IMR-90 (cell line): Measurements from ENCODE around the gene BATF. TPM values are rescaled to one million over a fixed set of nuclear protein-coding genes. Genes with fewer than 3 reads are reported as not detected.

Source experiments
- ATAC-seq: fragments of 200-7000 bp; cut with Tn5 transposase; 2 replicates; pipeline ENCODE4 v1.9.1; 2020; ENCODE audit warnings: low read depth, mild to moderate bottlenecking, moderate library complexity
- BruUV-seq: library from RNA; stranded (reverse); fragments of 400-500 nt; replicated peaks from 2 replicates; lab custom pipeline; 2021; lab: Mats Ljungman, UMichigan
- CTCF ChIA-PET: fragments of 300-600 bp; formaldehyde crosslinking; extraction: SDS; loops from one replicate; lab custom pipeline; 2021; ENCODE audit warnings: antibody characterized with exemption; lab: Yijun Ruan, JAX
- POLR2A ChIA-PET: fragments of 300-600 bp; sonication (Branson Sonifier 250); formaldehyde crosslinking; loops from one replicate; lab custom pipeline; 2022; ENCODE audit warnings: antibody characterized with exemption; ENCODE audit not compliant: unreplicated experiment; lab: Charles Lee
- DNase-seq: peaks from one replicate; pipeline ENCODE4 v3.0.0; 2013
- H2AFZ ChIP-seq: replicated peaks from 2 replicates; pipeline ENCODE3; 2013; ENCODE audit warnings: low read length, mild to moderate bottlenecking; ENCODE audit not compliant: poor library complexity
- H2AK5ac ChIP-seq: 2 replicates; pipeline ENCODE4 v1.6.1; 2013; ENCODE audit warnings: low read depth, low read length, inconsistent platforms
- H2AK9ac ChIP-seq: replicated peaks from 2 replicates; pipeline ENCODE3; 2013; ENCODE audit warnings: mild to moderate bottlenecking, low read depth, low read length, moderate library complexity; ENCODE audit not compliant: poor library complexity
- H2BK120ac ChIP-seq: 2 replicates; pipeline ENCODE4 v1.6.1; 2013; ENCODE audit warnings: low read depth, low read length, inconsistent platforms
- H2BK15ac ChIP-seq: 3 replicates; pipeline ENCODE4 v1.6.1; 2013; ENCODE audit warnings: low read depth, low read length, inconsistent platforms
- H2BK20ac ChIP-seq: 2 replicates; pipeline ENCODE4 v1.6.1; 2013; ENCODE audit warnings: low read depth, mild to moderate bottlenecking, inconsistent platforms, low read length, moderate library complexity
- H2BK5ac ChIP-seq: 2 replicates; pipeline ENCODE4 v1.6.1; 2013; ENCODE audit warnings: mild to moderate bottlenecking, low read depth, low read length, inconsistent platforms; ENCODE audit not compliant: poor library complexity, severe bottlenecking
- H3K14ac ChIP-seq: replicated peaks from 2 replicates; pipeline ENCODE4 v1.6.1; 2013; ENCODE audit warnings: low read depth, low read length, inconsistent platforms
- H3K18ac ChIP-seq: 2 replicates; pipeline ENCODE4 v1.6.1; 2013; ENCODE audit warnings: low read depth, low read length, control low read depth
- H3K23ac ChIP-seq: 2 replicates; pipeline ENCODE4 v1.6.1; 2013; ENCODE audit warnings: low read depth, low read length, inconsistent platforms
- H3K27ac ChIP-seq: 2 replicates; pipeline ENCODE4 v1.5.1; 2013; ENCODE audit warnings: mild to moderate bottlenecking, control low read depth, low read length; ENCODE audit not compliant: insufficient read depth
- H3K27me3 ChIP-seq: 2 replicates; pipeline ENCODE4 v1.6.1; 2013; ENCODE audit warnings: low read length; ENCODE audit not compliant: control insufficient read depth, insufficient read depth
- H3K36me3 ChIP-seq: 2 replicates; pipeline ENCODE4 v1.6.1; 2013; ENCODE audit warnings: low read length, mixed read lengths; ENCODE audit not compliant: control insufficient read depth, insufficient read depth
- H3K4ac ChIP-seq: 2 replicates; pipeline ENCODE4 v1.6.1; 2013; ENCODE audit warnings: low read depth, low read length, inconsistent platforms
- H3K4me1 ChIP-seq: 2 replicates; pipeline ENCODE4 v1.6.1; 2013; ENCODE audit warnings: low read length, mixed read lengths; ENCODE audit not compliant: control insufficient read depth, insufficient read depth
- H3K4me2 ChIP-seq: 2 replicates; pipeline ENCODE4 v1.6.1; 2013; ENCODE audit warnings: low read depth, mild to moderate bottlenecking, control low read depth, low read length, moderate library complexity
- H3K4me3 ChIP-seq: 2 replicates; pipeline ENCODE4 v1.5.1; 2013; ENCODE audit warnings: low read depth, mild to moderate bottlenecking, control low read depth, low read length, moderate library complexity; ENCODE audit not compliant: insufficient read depth
- H3K56ac ChIP-seq: 2 replicates; pipeline ENCODE4 v1.6.1; 2013; ENCODE audit warnings: low read length, inconsistent platforms; ENCODE audit not compliant: insufficient read depth; ENCODE audit errors: extremely low read depth
- H3K79me1 ChIP-seq, 2 experiments: 2 replicates each; pipeline ENCODE4 v1.6.1; 2013; ENCODE audit warnings: low read length in 2 of 2, inconsistent platforms in 1 of 2, low read depth in 1 of 2
- H3K9ac ChIP-seq: 2 replicates; pipeline ENCODE4 v1.6.1; 2013; ENCODE audit warnings: low read depth, low read length, control low read depth
- H3K9me1 ChIP-seq: 2 replicates; pipeline ENCODE4 v1.6.1; 2013; ENCODE audit warnings: low read length, inconsistent platforms; ENCODE audit not compliant: insufficient read depth
- H3K9me3 ChIP-seq: 2 replicates; pipeline ENCODE4 v1.6.1; 2013; ENCODE audit warnings: low read length; ENCODE audit not compliant: control insufficient read depth, insufficient read depth
- H4K20me1 ChIP-seq: 2 replicates; pipeline ENCODE4 v1.6.1; 2013; ENCODE audit warnings: low read length, inconsistent platforms; ENCODE audit not compliant: insufficient read depth
- H4K5ac ChIP-seq: 2 replicates; pipeline ENCODE4 v1.6.1; 2013; ENCODE audit warnings: mild to moderate bottlenecking, low read depth, low read length, control low read depth
- H4K8ac ChIP-seq, 2 experiments: 2 replicates each; pipeline ENCODE4 v1.6.1; 2013; ENCODE audit warnings: low read depth in 2 of 2, low read length in 2 of 2, control low read depth in 1 of 2, inconsistent platforms in 1 of 2
- H4K91ac ChIP-seq: 2 replicates; pipeline ENCODE4 v1.6.1; 2013; ENCODE audit warnings: low read depth, low read length, inconsistent platforms; ENCODE audit not compliant: insufficient read depth
- BHLHE40 ChIP-seq: fragments of 150-350 bp; IDR thresholded peaks from 2 replicates; pipeline ENCODE4 v1.6.1; 2016; ENCODE audit warnings: mild to moderate bottlenecking, low read depth, low read length
- CEBPB ChIP-seq: IDR thresholded peaks from 2 replicates; pipeline ENCODE4 v1.6.1; 2012; ENCODE audit warnings: low read depth, low read length, improper control_type of control experiment
- CHD1 ChIP-seq: IDR thresholded peaks from 2 replicates; pipeline ENCODE4 v1.6.1; 2012; ENCODE audit warnings: low read depth, low read length, improper control_type of control experiment
- CTCF ChIP-seq: conservative IDR thresholded peaks from 2 replicates; pipeline ENCODE4 v1.5.1; 2012; ENCODE audit warnings: mild to moderate bottlenecking, low read depth, low read length, improper control_type of control experiment
- ELK1 ChIP-seq: fragments of 150-350 bp; IDR thresholded peaks from 2 replicates; pipeline ENCODE4 v1.6.1; 2016; ENCODE audit warnings: low read depth, mild to moderate bottlenecking, low read length, moderate library complexity, borderline replicate concordance
- FOS ChIP-seq: fragments of 150-350 bp; IDR thresholded peaks from 2 replicates; pipeline ENCODE4 v1.6.1; 2016; ENCODE audit warnings: low read depth, low read length
- MAFK ChIP-seq: IDR thresholded peaks from 2 replicates; pipeline ENCODE4 v1.6.1; 2012; ENCODE audit warnings: low read depth, low read length, improper control_type of control experiment
- MAZ ChIP-seq: IDR thresholded peaks from 2 replicates; pipeline ENCODE4 v1.6.1; 2012; ENCODE audit warnings: low read depth, mild to moderate bottlenecking, low read length, improper control_type of control experiment, moderate library complexity, borderline replicate concordance
- MXI1 ChIP-seq: IDR thresholded peaks from 2 replicates; pipeline ENCODE4 v1.6.1; 2012; ENCODE audit warnings: low read depth, mild to moderate bottlenecking, low read length, moderate library complexity, borderline replicate concordance
- NFE2L2 ChIP-seq: fragments of 150-350 bp; IDR thresholded peaks from 2 replicates; pipeline ENCODE4 v1.6.1; 2016; ENCODE audit warnings: low read depth, mild to moderate bottlenecking, low read length
- POLR2A ChIP-seq: IDR thresholded peaks from 2 replicates; pipeline ENCODE4 v1.6.1; 2012; ENCODE audit warnings: mild to moderate bottlenecking, low read depth, low read length
- RAD21 ChIP-seq: IDR thresholded peaks from 2 replicates; pipeline ENCODE4 v1.6.1; 2012; ENCODE audit warnings: low read length, improper control_type of control experiment
- RCOR1 ChIP-seq: IDR thresholded peaks from 2 replicates; pipeline ENCODE4 v1.6.1; 2012; ENCODE audit warnings: mild to moderate bottlenecking, low read length, improper control_type of control experiment; ENCODE audit not compliant: insufficient replicate concordance
- RFX5 ChIP-seq: IDR thresholded peaks from 2 replicates; pipeline ENCODE4 v1.8.0; 2012; ENCODE audit warnings: low read depth, mild to moderate bottlenecking, low read length, moderate library complexity
- SMC3 ChIP-seq: fragments of 150-350 bp; IDR thresholded peaks from 2 replicates; pipeline ENCODE4 v1.6.1; 2016; ENCODE audit warnings: low read depth, mild to moderate bottlenecking, antibody characterized with exemption, low read length, moderate library complexity
- USF2 ChIP-seq: fragments of 150-350 bp; IDR thresholded peaks from 2 replicates; pipeline ENCODE4 v1.6.1; 2017; ENCODE audit warnings: mild to moderate bottlenecking, antibody characterized with exemption, low read length, low read depth
- WGBS, 2 experiments: methylation state at CpG; one replicate each; pipeline versions ENCODE4 v1.1.5 to v1.1.7; 2013; ENCODE audit warnings: missing lambda C conversion rate in 2 of 2; ENCODE audit not compliant: insufficient read length in 1 of 2; ENCODE audit errors: extremely low coverage in 2 of 2; 5-methylcytosine and 5-hydroxymethylcytosine counted together
- dilution Hi-C: fragments of 300-500 bp; cut with HindIII; formaldehyde crosslinking; loops from one replicate; pipeline ENCODE4 v1.14.3; 2018; ENCODE audit warnings: low sequenced_read_pairs; ENCODE audit not compliant: unreplicated experiment
- in situ Hi-C: fragments of 300-500 bp; cut with MboI; formaldehyde crosslinking; loops from 3 replicates; pipeline ENCODE4 v1.14.3; 2019; ENCODE audit warnings: low sequenced_read_pairs, inconsistent platforms, mixed read lengths
- intact Hi-C: fragments of 100-400 bp; cut with micrococcal nuclease; formaldehyde crosslinking; loops from 2 replicates; pipeline ENCODE4 v1.10.0; 2022
- polyA plus RNA-seq, 3 experiments: library from polyadenylated mRNA; depleted of rRNA; stranded (reverse); fragments of >200 nt; gene quantifications; 2 replicates each; pipeline ENCODE4 v1.2.3, GENCODE V29; 2012; ENCODE audit warnings: low replicate concordance in 1 of 3
- total RNA-seq: library from RNA; depleted of rRNA; stranded (reverse); fragments of >200 nt; gene quantifications from 2 replicates; pipeline ENCODE4 v1.2.3, GENCODE V29; 2012

The BATF gene
- total and polyA plus RNA-seq, 2 of the 4 experiments (the other 2 are of a cell fraction) = not detected

- Histone ChIP-seq H2AK5ac (no peak overlapping the region), H2BK120ac (no peak overlapping the region), H3K4me3 (no peak overlapping the region), H3K56ac (no peak overlapping the region), H3K27ac (no peak overlapping the region), H2BK5ac (no peak overlapping the region), H3K18ac (no peak overlapping the region), H4K8ac (no peak overlapping the region), H4K5ac (no peak overlapping the region), H3K36me3 (no peaks in the 10 kb centered on the region), H2AK9ac (no peak overlapping the region), H4K20me1 (no peaks in the 10 kb centered on the region), H2BK20ac (no peak overlapping the region), H3K14ac (no peak overlapping the region), H3K23ac (no peak overlapping the region), H4K91ac (no peak overlapping the region), H3K4me1 (peaks cover 4% of the 10 kb centered on the region), H3K79me1 (no peaks in the 10 kb centered on the region), H3K4ac (no peak overlapping the region), H3K9ac (no peak overlapping the region), H2AFZ (no peak overlapping the region), H2BK15ac (no peak overlapping the region), H3K27me3 (peaks cover 14% of the 10 kb centered on the region), H3K4me2 (no peak overlapping the region), H3K9me3 (no peaks in the 10 kb centered on the region), H3K9me1 (no peaks in the 10 kb centered on the region)
- dilution Hi-C loops (no loop called here), intact Hi-C loops (no loop called here), in situ Hi-C loops (no loop called here)
- ChIA-PET POLR2A (no interaction called here), CTCF (no interaction called here)
- ATAC-seq = no peak
- WGBS, 2 experiments = 89% methylated on average over 4 of the region's 11 CpGs; no CpG with 5 or more reads in 1 of the 2 experiments
- no peak for DNase-seq
- no TSS peak for BruUV-seq
- TF ChIP-seq FOS (no peak), RCOR1 (no peak), SMC3 (no peak), ELK1 (no peak), MXI1 (no peak), MAZ (no peak), MAFK (no peak), CEBPB (no peak), USF2 (no peak), RAD21 (no peak), CTCF (no peak), POLR2A (no peak), CHD1 (no peak), BHLHE40 (no peak), RFX5 (no peak), NFE2L2 (no peak)
Measured at GRCh38 chr14:75547552-75548250, 25.4 kb downstream of the BATF start.
